Spleen (tissue), 7 donors: ENCODE results near the gene GLB1L.

Experiments
- CTCF ChIP-seq, 11 experiments: fragments of 200-600 bp in 7 of 11; fragments of 450-650 bp in 4 of 11; sonication (generic) in 4 of 11; IDR thresholded peaks in 8 of 11; conservative IDR thresholded peaks in 3 of 11; 1 replicate in 7 of 11; 2 replicates in 4 of 11; pipeline versions ENCODE4 v1.4.0 to v1.8.0; 2016 to 2021; ENCODE audit warnings: antibody characterized with exemption in 11 of 11, inconsistent platforms in 4 of 11, mild to moderate bottlenecking in 1 of 11
- POLR2A ChIP-seq, 3 donors: fragments of 450-650 bp; IDR thresholded peaks; one replicate each; pipeline ENCODE4 v1.5.1; 2017; ENCODE audit warnings: antibody characterized with exemption in 3 of 3, mild to moderate bottlenecking in 1 of 3
- POLR2AphosphoS5 ChIP-seq, 3 donors: sonication (generic); formaldehyde crosslinking; IDR thresholded peaks; one replicate each; pipeline ENCODE4 v1.5.1; 2017; ENCODE audit warnings: antibody characterized with exemption in 3 of 3
- donor health status: DM: no; HTN: no; CAD: no; lungs with moderate emphysema.
- donor health status: DM: no; HTN: no; CAD: no.
- donor health status: DM: no; HTN: no; CAD: no.

DNA sequence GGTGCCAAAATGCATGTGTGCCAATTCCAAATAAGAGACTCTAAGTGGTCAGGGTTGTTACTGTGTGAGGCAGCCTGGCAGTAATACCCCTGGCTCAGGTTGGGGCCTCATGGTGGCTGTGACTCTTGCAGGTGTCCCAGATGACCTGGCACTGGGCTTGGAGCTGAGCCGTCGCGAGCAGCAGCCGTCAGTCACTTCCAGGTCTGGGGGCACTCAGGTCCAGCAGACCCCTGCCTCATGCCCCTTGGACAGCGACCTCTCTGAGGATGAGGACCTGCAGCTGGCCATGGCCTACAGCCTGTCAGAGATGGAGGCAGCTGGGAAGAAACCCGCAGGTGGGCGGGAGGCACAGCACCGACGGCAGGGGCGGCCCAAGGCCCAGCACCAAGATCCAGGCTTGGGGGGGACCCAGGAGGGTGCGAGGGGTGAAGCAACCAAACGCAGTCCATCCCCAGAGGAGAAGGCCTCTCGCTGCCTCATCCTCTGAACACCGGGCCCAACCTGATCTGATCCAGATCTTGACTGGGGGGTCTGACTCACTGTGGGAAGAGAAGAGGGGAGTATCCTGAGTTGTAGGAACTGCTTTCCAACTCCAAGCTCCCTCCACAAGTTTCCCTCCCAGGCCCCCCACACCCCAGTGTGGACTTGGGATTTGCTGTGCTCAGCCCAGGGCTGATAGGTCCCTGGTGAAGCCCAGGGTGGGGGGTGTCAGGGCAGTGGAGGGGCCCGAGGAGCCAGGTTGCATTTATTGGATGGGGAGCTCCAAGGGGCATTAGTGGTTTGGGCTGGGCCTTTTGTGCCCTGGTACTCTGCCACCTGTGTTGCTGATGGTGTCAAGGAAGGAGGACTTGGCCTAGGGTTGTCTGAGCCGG, 39.5 kb upstream of the GLB1L start:
- no peak for TF ChIP-seq POLR2A (IDR thresholded peaks at IDR 0.05)
- no peak for TF ChIP-seq CTCF (IDR thresholded peaks at IDR 0.05 in 8 of 11, conservative IDR thresholded peaks at IDR 0.05 in 3 of 11)
- no peak for TF ChIP-seq POLR2AphosphoS5 (IDR thresholded peaks at IDR 0.05)
